Activated CD4-positive, alpha-beta T cell treated with anti-CD3 and anti-CD28 coated beads for 36 hours (primary cell): ENCODE data around the gene CASTOR1. TPM values are rescaled to one million over a fixed set of nuclear protein-coding genes. Genes with fewer than 3 reads are reported as not detected.

Source experiments
- ATAC-seq: fragments of 200-7000 bp; cut with Tn5 transposase; one replicate; pipeline ENCODE4 v1.10.0; 2021; ENCODE audit warnings: mild to moderate bottlenecking, moderate library complexity
- CTCF ChIA-PET: fragments of 350-600 bp; sonication (Branson Sonifier 250); formaldehyde crosslinking; loops from one replicate; lab custom pipeline; 2021; ENCODE audit warnings: antibody characterized with exemption; lab: Charles Lee
- POLR2A ChIA-PET: fragments of 350-600 bp; sonication (Branson Sonifier 250); formaldehyde crosslinking; loops from one replicate; lab custom pipeline; 2021; ENCODE audit warnings: antibody characterized with exemption, inconsistent platforms; lab: Charles Lee
- DNase-seq: peaks from one replicate; pipeline ENCODE4 v3.0.0-alpha.2; 2020
- H3K27ac Mint-ChIP-seq: one replicate; pipeline ENCODE4 v1.8.0; 2021; ENCODE audit warnings: mixed read lengths
- H3K27me3 Mint-ChIP-seq: one replicate; pipeline ENCODE4 v1.8.0; 2021; ENCODE audit warnings: mixed read lengths
- H3K36me3 Mint-ChIP-seq: one replicate; pipeline ENCODE4 v1.8.0; 2021; ENCODE audit warnings: low read depth, mixed read lengths
- H3K4me1 Mint-ChIP-seq: one replicate; pipeline ENCODE4 v1.8.0; 2021; ENCODE audit warnings: mixed read lengths
- H3K4me3 Mint-ChIP-seq: one replicate; pipeline ENCODE4 v1.8.0; 2021; ENCODE audit warnings: mild to moderate bottlenecking, moderate library complexity, mixed read lengths
- H3K9me3 Mint-ChIP-seq: one replicate; pipeline ENCODE4 v1.8.0; 2021; ENCODE audit warnings: low read depth, mixed read lengths
- intact Hi-C, 2 experiments: fragments of 100-400 bp; cut with DNase I in 1 of 2; cut with micrococcal nuclease in 1 of 2; formaldehyde crosslinking; loops; one replicate each; pipeline versions ENCODE4 v1.14.2 to v1.15.1; 2022 to 2024; cut with DNase I, micrococcal nuclease
- total RNA-seq, 2 experiments: library from RNA; stranded (reverse); gene quantifications; one replicate each; pipeline ENCODE4 v1.2.3, GENCODE V29; 2021

Gene CASTOR1
- total RNA-seq, 2 experiments from 2014 or later = 1.6 to 2.2 TPM

DNA sequence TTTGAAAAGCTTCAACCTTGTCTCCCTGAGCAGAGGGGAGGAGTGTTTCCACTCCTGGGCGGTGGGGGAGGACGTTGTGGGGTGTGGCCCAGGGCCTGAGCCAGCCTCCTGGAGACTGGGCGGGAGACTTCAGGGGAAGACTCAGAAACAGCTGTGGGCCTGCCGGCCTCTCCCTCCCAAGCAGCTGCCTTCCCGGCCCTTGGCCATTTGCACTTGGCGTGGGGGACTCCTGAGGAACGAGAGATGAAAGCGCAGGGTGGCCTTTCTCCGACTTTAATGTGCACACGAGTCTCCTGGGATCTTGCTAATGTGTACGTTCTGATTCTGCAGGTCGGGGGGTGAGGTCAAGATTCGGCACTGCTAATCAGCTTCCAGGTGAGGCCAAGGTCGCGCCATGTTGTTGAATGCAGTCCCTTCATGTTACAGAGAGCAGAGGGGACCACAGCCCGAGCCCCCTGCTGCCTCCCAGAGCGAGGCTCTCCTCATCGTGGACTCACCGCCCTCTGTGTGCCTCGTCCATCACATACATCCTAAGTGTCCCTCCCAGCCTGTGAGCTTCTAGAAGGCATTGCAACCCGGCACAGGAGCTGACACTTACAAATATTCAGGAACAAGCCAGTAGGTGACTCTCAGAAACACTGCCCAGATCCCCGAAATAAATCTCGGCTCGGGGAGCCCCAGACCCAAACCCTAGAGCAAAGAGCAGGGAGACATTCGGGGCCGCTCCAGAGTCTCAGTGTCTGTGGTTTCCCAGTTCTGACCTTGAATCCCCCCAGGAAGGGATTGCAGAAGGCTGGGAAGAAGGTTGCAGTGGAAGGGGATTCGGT lies 50.4 kb downstream of the CASTOR1 start:
- no peaks in the 10 kb centered on the region for H3K9me3 Mint-ChIP-seq
- H3K4me3 Mint-ChIP-seq = no peak overlapping the region
- CTCF ChIA-PET = interaction anchor here (1.4 kb wide), 1 partner anchor 131 kb away, joined by 3 read pairs; no protein-coding TSS in a partner anchor
- DNase-seq = no peak
- ATAC-seq = peak; percentile 15
- no peak overlapping the region for H3K27ac Mint-ChIP-seq
- no peaks in the 10 kb centered on the region for H3K27me3 Mint-ChIP-seq
- intact Hi-C loops = loop anchor here in 1 of 2 experiments (5.0 kb wide), 1 partner anchor 42 kb away; no protein-coding TSS in a partner anchor
- POLR2A ChIA-PET = interaction anchor here (0.6 kb wide), 1 partner anchor 230 kb away, joined by 3 read pairs; no protein-coding TSS in a partner anchor
- peaks cover 34% of the 10 kb centered on the region for H3K36me3 Mint-ChIP-seq
- H3K4me1 Mint-ChIP-seq = peaks cover 15% of the 10 kb centered on the region

DNA sequence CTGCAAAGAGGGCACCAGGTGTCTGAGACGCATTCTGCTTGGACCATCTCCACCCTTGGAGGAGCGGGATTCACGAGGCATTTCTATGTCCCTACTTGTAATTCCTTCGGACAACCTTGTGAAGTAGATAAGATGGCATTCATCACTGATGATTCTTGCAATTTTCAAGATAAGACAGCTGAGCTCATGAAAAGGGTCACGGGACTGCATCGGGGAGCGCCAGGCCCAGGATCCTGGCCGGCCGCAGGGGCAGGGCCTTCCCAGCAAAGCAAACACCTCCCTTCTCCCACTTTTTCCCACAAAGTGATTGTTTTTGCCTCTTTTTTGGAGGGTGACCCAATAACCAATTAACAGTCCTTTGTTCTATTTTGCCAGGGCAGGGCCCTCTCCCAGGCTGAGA lies 51.2 kb downstream of the CASTOR1 start:
- ChIA-PET CTCF (interaction anchor here (1.4 kb wide), 1 partner anchor 130 kb away, joined by 3 read pairs; no protein-coding TSS in a partner anchor), POLR2A (no interaction called here)
- Mint-ChIP-seq H3K9me3 (no peaks in the 10 kb centered on the region), H3K27ac (no peak overlapping the region), H3K27me3 (no peaks in the 10 kb centered on the region), H3K36me3 (peaks cover 27% of the 10 kb centered on the region), H3K4me3 (no peak overlapping the region), H3K4me1 (peaks cover 9% of the 10 kb centered on the region)
- intact Hi-C loops = loop anchor here in 1 of 2 experiments (5.0 kb wide), 1 partner anchor 41 kb away; no protein-coding TSS in a partner anchor
- ATAC-seq (no peak), DNase-seq (no peak)

DNA sequence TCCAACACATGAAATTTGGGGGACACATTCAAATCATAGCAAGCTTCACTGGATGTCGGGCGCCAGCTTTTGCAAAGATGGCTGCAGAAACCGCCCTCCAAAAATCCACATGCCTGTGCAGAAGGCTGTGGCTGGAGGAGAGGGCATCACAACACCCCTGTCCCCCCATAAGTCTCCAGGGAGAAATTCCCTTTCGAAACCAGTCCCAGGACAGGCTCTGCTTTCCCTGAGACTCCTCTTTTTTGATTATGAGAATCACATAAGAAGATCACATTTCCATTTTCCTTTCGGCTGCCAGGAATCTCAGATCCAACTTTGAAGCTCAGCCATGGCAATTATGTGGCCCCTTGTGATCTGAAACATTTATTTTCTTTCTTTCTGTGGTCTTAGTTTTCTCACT lies 52.4 kb downstream of the CASTOR1 start:
- no peak overlapping the region for H3K4me3 Mint-ChIP-seq
- H3K27me3 Mint-ChIP-seq = no peaks in the 10 kb centered on the region
- H3K27ac Mint-ChIP-seq = no peak overlapping the region
- intact Hi-C loops = loop anchor here in 1 of 2 experiments (5.0 kb wide), 1 partner anchor 40 kb away; no protein-coding TSS in a partner anchor
- ATAC-seq (no peak), DNase-seq (no peak)
- H3K4me1 Mint-ChIP-seq = peaks cover 2% of the 10 kb centered on the region
- H3K36me3 Mint-ChIP-seq = peaks cover 16% of the 10 kb centered on the region
- no peaks in the 10 kb centered on the region for H3K9me3 Mint-ChIP-seq
- ChIA-PET POLR2A (no interaction called here), CTCF (interaction anchor here (0.7 kb wide), 1 partner anchor 393 kb away, joined by 3 read pairs; no protein-coding TSS in a partner anchor)

DNA sequence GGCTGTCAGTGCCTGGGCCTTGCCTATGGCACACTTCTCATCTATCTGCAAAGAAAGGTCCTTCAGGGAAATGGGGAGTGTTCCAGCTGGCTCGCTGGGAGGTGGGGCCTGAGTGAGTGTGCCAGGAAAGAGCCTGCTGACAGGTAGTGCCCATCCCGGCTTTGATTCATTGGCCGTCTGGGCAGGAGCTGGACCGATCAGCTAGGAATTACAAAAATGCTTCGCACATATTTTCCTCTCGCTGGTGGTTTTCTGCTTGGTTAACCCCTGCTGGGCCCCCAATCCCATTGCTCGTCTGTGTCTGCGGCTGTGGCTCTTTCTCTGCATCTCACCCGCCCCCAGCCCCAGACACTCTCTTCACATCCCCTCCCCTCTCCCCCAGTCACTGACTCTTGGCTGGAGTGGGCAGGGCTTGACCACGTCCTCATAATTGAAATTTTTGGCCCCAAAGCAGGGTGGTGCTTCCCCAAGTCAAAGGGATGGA lies 53.6 kb downstream of the CASTOR1 start:
- DNase-seq = no peak
- H3K4me3 Mint-ChIP-seq = no peak overlapping the region
- H3K27me3 Mint-ChIP-seq = no peaks in the 10 kb centered on the region
- ChIA-PET CTCF (interaction anchor here (0.9 kb wide), 1 partner anchor 91 kb away, joined by 3 read pairs; the partner anchor contains the start of gene TBC1D10A), POLR2A (no interaction called here)
- intact Hi-C loops = loop anchor here in 1 of 2 experiments (5.0 kb wide), 1 partner anchor 38 kb away; no protein-coding TSS in a partner anchor
- peaks cover 6% of the 10 kb centered on the region for H3K36me3 Mint-ChIP-seq
- H3K9me3 Mint-ChIP-seq = no peaks in the 10 kb centered on the region
- no peak overlapping the region for H3K27ac Mint-ChIP-seq
- H3K4me1 Mint-ChIP-seq = no peaks in the 10 kb centered on the region
- ATAC-seq = no peak

Other genes starting within 250 kb of the CASTOR1 start
- gene HORMAD2, start 209.0 kb downstream of the CASTOR1 start, total RNA-seq = not detected
- 100 to 1,000 TPM in 1 of 2 experiments, 10 to 100 TPM in 1; 77.3 to 105 TPM for gene LIF, start 42.7 kb downstream of the CASTOR1 start, total RNA-seq
- gene OSM, start 22.7 kb downstream of the CASTOR1 start, total RNA-seq = 10 to 100 TPM; 13.8 to 17.6 TPM
- 10 to 100 TPM; 20.1 to 21.6 TPM for gene TBC1D10A, start 37.4 kb upstream of the CASTOR1 start, total RNA-seq
- gene SF3A1, start 67.4 kb upstream of the CASTOR1 start, total RNA-seq = 100 to 1,000 TPM; 254 to 499 TPM
- gene CCDC157, start 67.5 kb upstream of the CASTOR1 start, total RNA-seq = 1 to 10 TPM; 2.4 to 3.7 TPM
- 1 to 10 TPM; 4.3 to 7.4 TPM for gene RNF215, start 97.9 kb upstream of the CASTOR1 start, total RNA-seq
- 10 to 100 TPM; 13.8 to 18.2 TPM for gene SEC14L2, start 107.5 kb upstream of the CASTOR1 start, total RNA-seq
- gene MTFP1, start 136.3 kb upstream of the CASTOR1 start, total RNA-seq = 10 to 100 TPM; 47.0 to 54.6 TPM
- not detected for gene SEC14L3, start 182.5 kb upstream of the CASTOR1 start, total RNA-seq
- not detected for gene SEC14L4, start 216.2 kb upstream of the CASTOR1 start, total RNA-seq